ENCODE data around the gene SRA1. TPM values are rescaled to one million over a fixed set of nuclear protein-coding genes. Genes with fewer than 3 reads are reported as not detected.
"Not testable (repeated sequence)": the region's sequence is repeated elsewhere in the genome, so short reads cannot be mapped to it uniquely, and the experiment has no call there.

The SRA1 gene
- total RNA-seq, 3 donors from 2014 or later: 57.6 to 68.6 (median 67.7) TPM

- Mint-ChIP-seq H3K27me3 (ENCODE audit: low read depth) (no peaks in the 10 kb centered on the region), H3K36me3 (ENCODE audit: insufficient read depth) (no peaks in the 10 kb centered on the region), H3K4me1 (ENCODE audit: low read depth) (no peaks in the 10 kb centered on the region), H3K9me3 (peaks cover 3% of the 10 kb centered on the region), H3K4me3 (no peak overlapping the region)
- DNase-seq (no peak), ATAC-seq (no peak)
Measured at GRCh38 chr5:140588311-140589070, 31.2 kb upstream of the SRA1 start.

GRCh38 chr5:140587495-140587894 lies 30.2 kb upstream of the SRA1 start:
- Mint-ChIP-seq H3K36me3 (ENCODE audit: insufficient read depth) (no peaks in the 10 kb centered on the region), H3K27me3 (ENCODE audit: low read depth) (no peaks in the 10 kb centered on the region), H3K4me1 (ENCODE audit: low read depth) (no peaks in the 10 kb centered on the region), H3K9me3 (peaks cover 3% of the 10 kb centered on the region), H3K4me3 (no peak overlapping the region)
- DNase-seq (no peak), ATAC-seq (no peak)

DNA sequence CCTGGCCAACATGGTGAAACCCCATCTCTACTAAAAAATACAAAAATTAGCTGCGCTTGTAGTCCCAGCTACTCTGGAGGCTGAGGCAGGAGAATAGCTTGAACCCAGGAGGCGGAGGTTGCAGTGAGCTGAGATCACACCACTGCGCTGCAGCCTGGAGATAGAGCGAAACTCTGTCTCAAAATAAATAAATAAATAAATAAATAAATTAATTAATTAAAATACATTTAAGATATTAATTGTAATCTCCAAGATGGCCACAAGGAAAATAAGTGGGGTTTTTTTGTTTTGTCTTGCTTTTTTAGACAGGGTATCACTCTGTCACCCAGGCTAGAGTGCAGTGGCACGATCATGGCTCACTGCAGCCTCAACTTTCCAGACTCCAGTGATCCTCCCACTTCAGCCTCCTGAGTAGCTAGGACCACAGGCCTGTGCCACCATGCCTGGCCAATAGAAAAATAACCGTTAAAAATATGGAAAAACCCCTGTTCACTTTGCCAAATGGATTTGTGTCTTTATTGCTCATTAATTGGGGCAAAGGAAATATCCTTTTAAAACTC lies 22.0 kb upstream of the SRA1 start:
- not testable (repeated sequence) for ATAC-seq; H3K27me3 Mint-ChIP-seq (ENCODE audit: low read depth); H3K4me1 Mint-ChIP-seq (ENCODE audit: low read depth); DNase-seq; H3K9me3 Mint-ChIP-seq; H3K4me3 Mint-ChIP-seq; H3K36me3 Mint-ChIP-seq (ENCODE audit: insufficient read depth)

GRCh38 chr5:140576776-140577201 lies 19.5 kb upstream of the SRA1 start:
- Mint-ChIP-seq H3K9me3 (no peaks in the 10 kb centered on the region), H3K4me3 (no peak overlapping the region), H3K27me3 (ENCODE audit: low read depth) (no peaks in the 10 kb centered on the region), H3K36me3 (ENCODE audit: insufficient read depth) (peaks cover 4% of the 10 kb centered on the region), H3K4me1 (ENCODE audit: low read depth) (peaks cover 2% of the 10 kb centered on the region)
- DNase-seq: no peak
- ATAC-seq: no peak

DNA sequence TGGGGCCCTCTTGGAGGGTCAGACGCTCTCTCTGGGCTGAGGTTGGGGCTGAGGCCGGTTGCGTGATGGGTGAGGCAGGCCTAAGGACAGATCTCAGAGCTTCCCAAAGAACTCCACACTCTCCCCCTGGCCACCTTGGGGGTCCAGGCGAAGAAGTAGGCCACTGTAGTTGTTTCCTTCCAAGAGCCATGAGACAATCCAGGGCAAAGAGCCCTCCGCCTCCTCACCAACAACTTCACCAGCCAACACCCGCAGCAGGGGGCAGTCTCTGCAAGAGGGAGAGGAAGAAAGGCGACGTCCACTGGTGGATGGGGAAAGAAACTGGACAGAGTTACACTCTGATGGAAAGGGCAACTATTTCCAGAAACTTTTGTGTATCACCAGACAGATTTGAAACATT lies 18.0 kb upstream of the SRA1 start:
- DNase-seq: no peak
- peaks cover 2% of the 10 kb centered on the region for H3K4me1 Mint-ChIP-seq (ENCODE audit: low read depth)
- peaks cover 9% of the 10 kb centered on the region for H3K36me3 Mint-ChIP-seq (ENCODE audit: insufficient read depth)
- H3K4me3 Mint-ChIP-seq: no peak overlapping the region
- no peak for ATAC-seq
- no peaks in the 10 kb centered on the region for H3K9me3 Mint-ChIP-seq
- H3K27me3 Mint-ChIP-seq (ENCODE audit: low read depth): no peaks in the 10 kb centered on the region

GRCh38 chr5:140574165-140574564 lies 16.9 kb upstream of the SRA1 start:
- H3K9me3 Mint-ChIP-seq: no peaks in the 10 kb centered on the region
- no peak overlapping the region for H3K4me3 Mint-ChIP-seq
- H3K27me3 Mint-ChIP-seq (ENCODE audit: low read depth): no peaks in the 10 kb centered on the region
- peaks cover 11% of the 10 kb centered on the region for H3K36me3 Mint-ChIP-seq (ENCODE audit: insufficient read depth)
- no peak for DNase-seq
- ATAC-seq: no peak
- H3K4me1 Mint-ChIP-seq (ENCODE audit: low read depth): peaks cover 13% of the 10 kb centered on the region

DNA sequence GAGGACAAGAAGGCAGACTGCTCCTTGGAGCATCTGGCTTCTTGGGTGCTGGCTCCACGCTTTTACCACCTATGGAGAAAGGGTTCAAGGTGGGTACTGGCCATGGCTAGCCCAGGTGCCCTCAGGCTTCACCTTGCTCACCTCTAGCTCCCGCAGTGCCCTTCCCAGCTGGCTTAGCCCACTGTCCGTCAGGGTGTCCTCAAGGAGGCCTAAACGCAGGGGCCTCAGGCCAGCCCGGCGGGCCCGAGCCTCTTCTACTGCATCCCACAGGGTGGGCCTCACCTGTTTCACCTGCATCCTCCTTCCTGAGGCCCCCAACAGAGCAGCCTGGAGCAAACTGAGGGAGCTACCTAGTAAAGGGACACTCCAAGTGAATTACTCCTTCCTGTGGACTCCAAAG lies 16.4 kb upstream of the SRA1 start:
- H3K4me3 Mint-ChIP-seq: no peak overlapping the region
- ATAC-seq (no peak), DNase-seq (no peak)
- H3K27me3 Mint-ChIP-seq (ENCODE audit: low read depth): no peaks in the 10 kb centered on the region
- peaks cover 14% of the 10 kb centered on the region for H3K36me3 Mint-ChIP-seq (ENCODE audit: insufficient read depth)
- no peaks in the 10 kb centered on the region for H3K9me3 Mint-ChIP-seq
- peaks cover 18% of the 10 kb centered on the region for H3K4me1 Mint-ChIP-seq (ENCODE audit: low read depth)

GRCh38 chr5:140571105-140571504 lies 13.8 kb upstream of the SRA1 start:
- DNase-seq: no peak
- Mint-ChIP-seq H3K4me1 (ENCODE audit: low read depth) (peaks cover 37% of the 10 kb centered on the region), H3K36me3 (ENCODE audit: insufficient read depth) (peaks cover 32% of the 10 kb centered on the region), H3K27me3 (ENCODE audit: low read depth) (no peaks in the 10 kb centered on the region), H3K4me3 (no peak overlapping the region), H3K9me3 (no peaks in the 10 kb centered on the region)
- ATAC-seq: no peak

DNA sequence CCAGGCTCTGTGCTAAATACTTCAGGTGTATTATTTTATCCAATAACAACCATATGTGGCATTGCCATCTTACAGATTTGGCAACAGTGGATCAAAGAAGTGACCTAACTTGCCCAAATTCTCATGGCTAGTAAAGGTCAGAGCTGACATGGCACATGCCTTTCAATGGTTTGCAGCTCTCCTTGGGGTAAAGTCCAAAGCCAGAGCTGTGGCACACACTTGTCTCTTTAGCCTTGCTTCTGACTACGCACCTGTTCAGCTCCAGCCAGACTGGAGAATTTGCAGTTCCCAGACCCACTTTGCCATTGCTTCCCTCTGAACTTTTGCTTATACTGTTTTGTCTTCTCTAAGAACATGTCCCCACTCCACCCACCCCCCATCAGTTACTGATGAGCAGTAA lies 13.2 kb upstream of the SRA1 start:
- Mint-ChIP-seq H3K27me3 (ENCODE audit: low read depth) (no peaks in the 10 kb centered on the region), H3K4me3 (no peak overlapping the region), H3K36me3 (ENCODE audit: insufficient read depth) (peaks cover 35% of the 10 kb centered on the region), H3K9me3 (no peaks in the 10 kb centered on the region), H3K4me1 (ENCODE audit: low read depth) (peaks cover 41% of the 10 kb centered on the region)
- ATAC-seq: no peak
- DNase-seq: no peak

GRCh38 chr5:140570058-140570457 lies 12.8 kb upstream of the SRA1 start:
- no peaks in the 10 kb centered on the region for H3K27me3 Mint-ChIP-seq (ENCODE audit: low read depth)
- peaks cover 44% of the 10 kb centered on the region for H3K4me1 Mint-ChIP-seq (ENCODE audit: low read depth)
- DNase-seq (no peak), ATAC-seq (no peak)
- H3K9me3 Mint-ChIP-seq: no peaks in the 10 kb centered on the region
- no peak overlapping the region for H3K4me3 Mint-ChIP-seq
- H3K36me3 Mint-ChIP-seq (ENCODE audit: insufficient read depth): peaks cover 35% of the 10 kb centered on the region

DNA sequence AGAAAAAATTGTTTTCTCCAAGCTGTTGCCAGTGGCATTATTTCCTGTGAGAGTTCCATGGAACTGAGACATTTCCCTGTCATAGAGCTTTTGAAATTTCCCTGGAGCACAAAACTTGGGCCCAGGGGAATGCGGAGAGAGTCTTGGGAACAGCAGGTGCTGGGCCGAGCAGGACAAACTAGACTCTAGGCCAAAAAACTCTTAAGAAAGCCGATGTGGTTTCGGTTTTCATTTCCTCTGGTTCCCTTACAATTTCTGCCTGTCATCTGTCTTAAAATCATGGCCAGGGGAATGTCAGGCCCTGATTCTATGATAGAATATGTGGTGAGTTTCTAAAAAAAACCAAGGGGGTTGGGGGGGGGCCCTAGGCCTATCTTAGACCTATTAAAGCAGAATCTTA lies 11.9 kb upstream of the SRA1 start:
- Mint-ChIP-seq H3K4me3 (peak overlapping the region; percentile 72), H3K9me3 (no peaks in the 10 kb centered on the region), H3K4me1 (ENCODE audit: low read depth) (peaks cover 45% of the 10 kb centered on the region), H3K27me3 (ENCODE audit: low read depth) (no peaks in the 10 kb centered on the region), H3K36me3 (ENCODE audit: insufficient read depth) (peaks cover 35% of the 10 kb centered on the region)
- ATAC-seq (no peak), DNase-seq (no peak)

DNA sequence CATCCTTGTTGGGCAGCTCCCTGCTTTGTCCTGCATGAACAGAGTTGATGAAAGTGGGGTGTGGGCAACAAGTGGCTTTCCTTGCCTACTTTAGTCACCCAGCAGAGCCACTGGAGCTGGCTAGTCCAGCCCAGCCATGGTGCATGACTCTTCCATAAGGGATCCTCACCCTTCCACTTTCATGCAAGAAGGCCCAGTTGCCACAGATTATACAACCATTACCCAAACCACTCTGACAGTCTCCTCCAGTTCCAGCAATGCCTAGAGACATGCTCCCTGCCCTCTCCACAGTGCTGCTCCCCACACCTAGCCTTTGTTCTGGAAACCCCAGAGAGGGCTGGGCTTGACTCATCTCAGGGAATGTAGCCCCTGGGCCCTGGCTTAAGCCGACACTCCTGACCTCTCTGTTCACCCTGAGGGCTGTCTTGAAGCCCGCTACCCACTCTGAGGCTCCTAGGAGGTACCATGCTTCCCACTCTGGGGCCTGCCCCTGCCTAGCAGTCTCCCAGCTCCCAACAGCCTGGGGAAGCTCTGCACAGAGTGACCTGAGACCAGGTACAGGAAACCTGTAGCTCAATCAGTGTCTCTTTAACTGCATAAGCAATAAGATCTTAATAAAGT lies 11.3 kb upstream of the SRA1 start:
- no peak for DNase-seq
- peaks cover 51% of the 10 kb centered on the region for H3K4me1 Mint-ChIP-seq (ENCODE audit: low read depth)
- H3K9me3 Mint-ChIP-seq: no peaks in the 10 kb centered on the region
- peaks cover 35% of the 10 kb centered on the region for H3K36me3 Mint-ChIP-seq (ENCODE audit: insufficient read depth)
- no peaks in the 10 kb centered on the region for H3K27me3 Mint-ChIP-seq (ENCODE audit: low read depth)
- peak overlapping the region; percentile 72 for H3K4me3 Mint-ChIP-seq
- no peak for ATAC-seq

GRCh38 chr5:140567871-140568270 lies 10.6 kb upstream of the SRA1 start:
- DNase-seq (no peak), ATAC-seq (no peak)
- Mint-ChIP-seq H3K4me3 (peak overlapping the region; percentile 37), H3K27me3 (ENCODE audit: low read depth) (no peaks in the 10 kb centered on the region), H3K9me3 (no peaks in the 10 kb centered on the region), H3K4me1 (ENCODE audit: low read depth) (peaks cover 57% of the 10 kb centered on the region), H3K36me3 (ENCODE audit: insufficient read depth) (peaks cover 32% of the 10 kb centered on the region)

- Mint-ChIP-seq H3K4me1 (ENCODE audit: low read depth) (peaks cover 61% of the 10 kb centered on the region), H3K9me3 (no peaks in the 10 kb centered on the region), H3K27me3 (ENCODE audit: low read depth) (no peaks in the 10 kb centered on the region), H3K4me3 (peak overlapping the region; percentile 37), H3K36me3 (ENCODE audit: insufficient read depth) (peaks cover 32% of the 10 kb centered on the region)
- ATAC-seq (no peak), DNase-seq (no peak)
Measured at GRCh38 chr5:140567136-140567818, 10.0 kb upstream of the SRA1 start.
